GM12878 (cell line): ENCODE measurements around the gene TOX2. TPM values are rescaled to one million over a fixed set of nuclear protein-coding genes. Genes with fewer than 3 reads are reported as not detected.
"Not testable (repeated sequence)": the region's sequence is repeated elsewhere in the genome, so short reads cannot be mapped to it uniquely, and the experiment has no call there.

Experiments used
- ATAC-seq: fragments of 200-7000 bp; cut with Tn5 transposase; 3 replicates; pipeline ENCODE4 v1.9.1; 2020; ENCODE audit warnings: mild to moderate bottlenecking, moderate library complexity
- BruUV-seq: library from RNA; stranded (reverse); fragments of 400-500 nt; replicated peaks from 2 replicates; lab custom pipeline; 2021; lab: Mats Ljungman, UMichigan
- CTCF ChIA-PET: fragments of 300-600 bp; sonication (Branson Sonifier 250); formaldehyde crosslinking; extraction: SDS; loops from one replicate; lab custom pipeline; 2021; ENCODE audit warnings: inconsistent platforms; lab: Yijun Ruan, JAX
- POLR2A ChIA-PET: fragments of 350-600 bp; formaldehyde crosslinking; extraction: SDS; loops from one replicate; lab custom pipeline; 2021; ENCODE audit warnings: inconsistent platforms; lab: Charles Lee
- RAD21 ChIA-PET: fragments of 300-600 bp; sonication (Branson Sonifier 250); formaldehyde crosslinking; loops from one replicate; lab custom pipeline; 2023; ENCODE audit warnings: antibody characterized with exemption; ENCODE audit not compliant: unreplicated experiment; lab: Charles Lee
- SMC1A ChIA-PET: fragments of 300-600 bp; sonication (Branson Sonifier 250); formaldehyde crosslinking; loops from one replicate; lab custom pipeline; 2023; ENCODE audit not compliant: unreplicated experiment, uncharacterized antibody; lab: Charles Lee
- DNase-seq: peaks from one replicate; pipeline ENCODE4 v3.0.0-alpha.2; 2011; ENCODE audit warnings: low read depth, low spot score
- FAIRE-seq: peaks from 3 replicates; lab custom pipeline; 2011; peaks lifted over from hg19 to GRCh38; lab: Jason Lieb, UNC
- H2AFZ ChIP-seq: 2 replicates; pipeline ENCODE4 v1.6.0; 2011; ENCODE audit warnings: low read depth, low read length, control low read depth; ENCODE audit not compliant: control insufficient read depth
- H3K27ac ChIP-seq: 2 replicates; pipeline ENCODE4 v1.5.1; 2011; ENCODE audit warnings: control low read depth; ENCODE audit not compliant: control insufficient read depth, insufficient read depth
- H3K27me3 ChIP-seq, 2 experiments: replicated peaks in 1 of 2; 2 replicates each; pipeline versions ENCODE4 v1.6.0 to v1.6.1; 2011; ENCODE audit warnings: low read length in 1 of 2; ENCODE audit not compliant: control insufficient read depth in 2 of 2, insufficient read depth in 2 of 2
- H3K36me3 ChIP-seq, 2 experiments: 2 replicates each; pipeline ENCODE4 v1.5.1; 2011; ENCODE audit warnings: low read length in 1 of 2; ENCODE audit not compliant: control insufficient read depth in 2 of 2, insufficient read depth in 2 of 2
- H3K4me1 ChIP-seq: 2 replicates; pipeline ENCODE4 v1.6.1; 2011; ENCODE audit warnings: mild to moderate bottlenecking, low read length, moderate library complexity, mixed read lengths; ENCODE audit not compliant: control insufficient read depth, insufficient read depth
- H3K4me2 ChIP-seq: 2 replicates; pipeline ENCODE4 v1.6.0; 2011; ENCODE audit warnings: control low read depth; ENCODE audit not compliant: control insufficient read depth, insufficient read depth
- H3K4me3 ChIP-seq: fragments of 200-600 bp; sonication (generic); 2 replicates; pipeline ENCODE4 v1.5.1; 2016
- H3K79me2 ChIP-seq: 2 replicates; pipeline ENCODE4 v1.6.0; 2011; ENCODE audit warnings: low read length; ENCODE audit not compliant: control insufficient read depth, insufficient read depth
- H3K9ac ChIP-seq: 2 replicates; pipeline ENCODE4 v1.8.0; 2011; ENCODE audit warnings: low read length, control low read depth, mixed read lengths; ENCODE audit not compliant: control insufficient read depth, insufficient read depth
- H3K9me3 ChIP-seq: replicated peaks from 3 replicates; pipeline ENCODE4 v1.5.1; 2011; ENCODE audit warnings: mild to moderate bottlenecking, low read length; ENCODE audit not compliant: control insufficient read depth, insufficient read depth
- H4K20me1 ChIP-seq: 2 replicates; pipeline ENCODE4 v1.6.0; 2011; ENCODE audit not compliant: control insufficient read depth, insufficient read depth
- BRCA1 ChIP-seq: IDR thresholded peaks from 2 replicates; pipeline ENCODE4 v1.6.1; 2011; ENCODE audit warnings: low read depth, low read length, improper control_type of control experiment
- CBFB ChIP-seq: IDR thresholded peaks from 2 replicates; pipeline ENCODE4 v1.6.1; 2016; ENCODE audit warnings: antibody characterized with exemption, low read depth
- E2F8 ChIP-seq: fragments of 450-650 bp; IDR thresholded peaks from 2 replicates; pipeline ENCODE4 v1.6.1; 2018; ENCODE audit warnings: mild to moderate bottlenecking, low read depth, moderate library complexity; ENCODE audit not compliant: partially characterized antibody
- EGR1 ChIP-seq, 2 experiments: IDR thresholded peaks; 1 replicate in 1 of 2; 2 replicates in 1 of 2; pipeline ENCODE4 v1.6.1; 2011 to 2012; ENCODE audit warnings: low read depth in 2 of 2, low read length in 2 of 2, borderline replicate concordance in 1 of 2, mild to moderate bottlenecking in 1 of 2, moderate library complexity in 1 of 2
- ESRRA ChIP-seq: IDR thresholded peaks from 2 replicates; pipeline ENCODE4 v1.6.1; 2012; ENCODE audit warnings: mild to moderate bottlenecking, low read length, improper control_type of control experiment
- MEF2A ChIP-seq: IDR thresholded peaks from 2 replicates; pipeline ENCODE4 v1.6.1; 2011; ENCODE audit warnings: low read depth, mild to moderate bottlenecking, low read length, moderate library complexity; ENCODE audit not compliant: insufficient read depth
- NFYB ChIP-seq: IDR thresholded peaks from 2 replicates; pipeline ENCODE4 v1.6.1; 2011; ENCODE audit warnings: low read depth, mild to moderate bottlenecking, low read length, improper control_type of control experiment, moderate library complexity; ENCODE audit not compliant: insufficient read depth
- NR2C1 ChIP-seq: fragments of 450-650 bp; IDR thresholded peaks from 2 replicates; pipeline ENCODE4 v1.6.1; 2017; ENCODE audit warnings: antibody characterized with exemption, mild to moderate bottlenecking, moderate library complexity
- NR2C2 ChIP-seq: IDR thresholded peaks from 2 replicates; pipeline ENCODE4 v1.6.1; 2011; ENCODE audit warnings: borderline replicate concordance, low read depth; ENCODE audit not compliant: control insufficient read depth, insufficient read length
- PBX3 ChIP-seq: IDR thresholded peaks from 2 replicates; pipeline ENCODE4 v1.6.1; 2011; ENCODE audit warnings: mild to moderate bottlenecking, low read depth, low read length, moderate library complexity; ENCODE audit not compliant: insufficient replicate concordance
- RBBP5 ChIP-seq: fragments of 200-600 bp; sonication (generic); conservative IDR thresholded peaks from 2 replicates; pipeline ENCODE4 v1.6.1; 2016
- SIN3A ChIP-seq: IDR thresholded peaks from 2 replicates; pipeline ENCODE4 v1.6.1; 2012; ENCODE audit warnings: low read depth, low read length, improper control_type of control experiment
- TARDBP ChIP-seq: IDR thresholded peaks from 2 replicates; pipeline ENCODE4 v1.6.1; 2016; ENCODE audit warnings: borderline replicate concordance
- TCF3 ChIP-seq: IDR thresholded peaks from 2 replicates; pipeline ENCODE4 v1.6.1; 2012; ENCODE audit warnings: low read depth, mild to moderate bottlenecking, low read length, borderline replicate concordance; ENCODE audit not compliant: insufficient read depth
- WGBS: methylation state at CpG from one replicate; pipeline ENCODE4 v1.1.6; 2016; ENCODE audit warnings: low lambda C conversion rate; ENCODE audit not compliant: insufficient replicate concordance, insufficient coverage; ENCODE audit errors: missing lambda C conversion rate; 5-methylcytosine and 5-hydroxymethylcytosine counted together
- in situ Hi-C: fragments of 300-500 bp; cut with MboI; formaldehyde crosslinking; loops from 9 replicates; pipeline ENCODE4 v1.14.3; 2018; ENCODE audit warnings: mixed read lengths
- intact Hi-C: fragments of 100-400 bp; cut with micrococcal nuclease; formaldehyde crosslinking; loops from one replicate; pipeline ENCODE4 v1.14.2; 2022; ENCODE audit not compliant: unreplicated experiment
- polyA plus RNA-seq, 11 experiments: library from polyadenylated mRNA; depleted of rRNA in 4 of 11; unstranded in 6 of 11; stranded (reverse) in 5 of 11; fragments of >200 nt; fragmentation: Nextera tagmentation in 4 of 11; fragmentation: Illumina TruSeq in 1 of 11; extraction: Ambion mirVana in 4 of 11; extraction: Trizol in 1 of 11; gene quantifications; 1 replicate in 1 of 11; 2 replicates in 10 of 11; pipeline versions ENCODE4 v1.2.1 to v1.2.3, GENCODE V29; 2011 to 2016; ENCODE audit warnings: inconsistent platforms in 2 of 11, missing spikeins in 2 of 11, low read depth in 1 of 11
- total RNA-seq, 4 experiments: library from RNA; depleted of rRNA in 3 of 4; stranded (reverse); fragments of >200 nt in 3 of 4; fragmentation: Illumina TruSeq in 1 of 4; extraction: Trizol in 1 of 4; gene quantifications; 2 replicates each; pipeline versions ENCODE4 v1.2.1 to v1.2.3, GENCODE V29; 2013 to 2021

The TOX2 gene
- total and polyA plus RNA-seq, 10 of the 15 experiments (the other 5 are each of a cell fraction or from before 2014, with no cell fraction given), result 2.6 to 40.5 (median 7.9) TPM

GRCh38 chr20:44041001-44041400 lies 126.3 kb downstream of the TOX2 start:
- H3K36me3 ChIP-seq, result no peaks in the 10 kb centered on the region
- H3K79me2 ChIP-seq, result no peaks in the 10 kb centered on the region
- no TSS peak for BruUV-seq
- WGBS, result 88% methylated on average over 8 of the region's 8 CpGs
- no peak overlapping the region for H3K9ac ChIP-seq
- FAIRE-seq, result no peak
- H3K4me1 ChIP-seq, result no peaks in the 10 kb centered on the region
- no peak overlapping the region for H3K4me2 ChIP-seq
- H4K20me1 ChIP-seq, result no peaks in the 10 kb centered on the region
- no peaks in the 10 kb centered on the region for H3K9me3 ChIP-seq
- no peak overlapping the region for H3K27ac ChIP-seq
- H3K27me3 ChIP-seq, result no peaks in the 10 kb centered on the region
- no peak overlapping the region for H2AFZ ChIP-seq
- DNase-seq, result no peak
- RAD21 ChIA-PET, result interaction anchor here (1.3 kb wide), 1 partner anchor 12 kb away, joined by 3 read pairs; no protein-coding TSS in a partner anchor
- in situ Hi-C loops, result no loop called here
- TF ChIP-seq NR2C2 (no peak), CBFB (no peak), RBBP5 (no peak), PBX3 (no peak), E2F8 (no peak), TCF3 (no peak), NR2C1 (no peak), ESRRA (no peak), SIN3A (no peak), MEF2A (no peak), NFYB (no peak), TARDBP (no peak), EGR1 (IDR thresholded peaks at IDR 0.05; ENCODE audit: borderline replicate concordance in 1 of 2, low read depth in 2 of 2, low read length in 2 of 2) (no peak), BRCA1 (no peak)
- TF ChIP-seq, all 136 proteins: peak for 0
- CTCF ChIA-PET, result interaction anchor here (1.8 kb wide), 1 partner anchor 58 kb away, joined by 5 read pairs; no protein-coding TSS in a partner anchor
- SMC1A ChIA-PET, result interaction anchor here (1.5 kb wide), 1 partner anchor 12 kb away, joined by 4 read pairs; no protein-coding TSS in a partner anchor
- H3K4me3 ChIP-seq, result no peak overlapping the region
- no peak for ATAC-seq
- intact Hi-C loops, result no loop called here
- POLR2A ChIA-PET, result no interaction called here

- SMC1A ChIA-PET, DNase-seq, H3K79me2 ChIP-seq, H2AFZ ChIP-seq, H3K4me1 ChIP-seq, H3K36me3 ChIP-seq, H3K9me3 ChIP-seq, RAD21 ChIA-PET, H3K27ac ChIP-seq, BruUV-seq, ATAC-seq, H3K9ac ChIP-seq, H4K20me1 ChIP-seq, H3K4me2 ChIP-seq, FAIRE-seq, CTCF ChIA-PET, H3K27me3 ChIP-seq, H3K4me3 ChIP-seq, intact Hi-C loops, POLR2A ChIA-PET, in situ Hi-C loops: not testable (repeated sequence)
- WGBS, result 83% methylated on average over 5 of the region's 5 CpGs
Measured at GRCh38 chr20:44044712-44045111, 130.1 kb downstream of the TOX2 start.
